ENCODE measurements around the gene DUOX2.
"Not testable (repeated sequence)": the region's sequence is repeated elsewhere in the genome, so short reads cannot be mapped to it uniquely, and the experiment has no call there.

Gene DUOX2

DNA sequence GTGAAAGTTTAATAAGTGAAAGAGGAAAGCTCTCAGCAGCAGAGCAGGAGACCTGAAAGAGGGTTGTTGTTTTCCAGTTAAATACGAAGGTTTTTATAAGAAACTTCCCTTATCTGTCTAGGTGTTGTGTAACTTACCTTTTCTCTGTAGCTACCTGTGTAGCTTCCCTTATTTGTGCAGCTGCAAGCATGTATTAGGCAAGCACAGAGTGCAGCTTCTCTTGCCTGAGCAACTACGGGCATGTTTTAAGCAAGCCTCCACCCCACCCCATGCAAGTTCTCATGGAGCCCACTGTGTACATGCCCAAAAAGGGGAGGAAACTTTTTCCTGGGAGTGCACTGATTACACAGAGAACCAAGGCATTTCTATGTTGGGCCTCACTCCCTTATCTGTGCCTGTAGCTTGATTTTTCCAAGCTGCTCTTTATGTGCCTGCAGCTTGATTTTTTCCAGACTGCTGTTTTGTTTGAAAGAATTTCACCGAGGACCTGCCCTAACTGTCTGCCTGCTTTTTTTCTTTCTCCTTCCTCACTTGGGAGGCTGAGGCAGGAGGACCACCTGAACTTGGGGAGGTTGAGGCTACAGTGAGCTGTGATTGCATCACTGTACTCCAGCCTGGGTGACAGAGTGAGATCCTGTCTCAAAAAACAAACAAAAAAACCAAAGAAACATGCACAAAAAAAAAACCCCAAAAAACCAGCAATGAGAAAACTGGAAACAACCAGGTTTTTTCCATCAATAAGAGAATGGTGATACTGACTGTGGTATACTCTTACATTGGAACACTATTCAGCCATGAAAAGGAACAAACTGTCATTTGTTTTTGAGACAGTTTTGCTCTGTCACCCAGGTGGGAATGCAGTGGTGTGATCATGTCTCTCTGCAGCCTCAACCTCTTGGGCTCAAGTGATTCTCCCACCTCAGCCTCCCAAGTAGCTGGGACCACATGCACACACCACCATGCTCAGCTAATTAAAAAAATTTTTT, 55.0 kb downstream of the DUOX2 start:
- DNase-seq, result not testable (repeated sequence)

DNA sequence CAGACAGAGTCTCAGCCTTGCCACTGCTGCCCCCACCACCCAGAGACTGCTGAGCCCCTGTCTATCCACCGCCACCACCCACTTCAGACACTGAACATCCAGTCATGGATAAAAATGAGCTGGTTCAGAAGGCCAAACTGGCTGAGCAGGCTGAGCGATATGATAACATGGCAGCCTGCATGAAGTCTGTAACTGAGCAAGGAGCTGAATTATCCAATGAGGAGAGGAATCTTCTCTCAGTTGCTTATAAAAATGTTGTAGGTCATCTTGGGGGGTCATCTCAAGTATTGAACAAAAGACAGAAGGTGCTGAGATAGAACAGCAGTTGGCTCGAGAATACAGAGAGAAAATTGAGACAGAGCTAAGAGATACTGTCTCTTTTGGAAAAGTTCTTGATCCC, 61.3 kb downstream of the DUOX2 start:
- not testable (repeated sequence) for DNase-seq

DNA sequence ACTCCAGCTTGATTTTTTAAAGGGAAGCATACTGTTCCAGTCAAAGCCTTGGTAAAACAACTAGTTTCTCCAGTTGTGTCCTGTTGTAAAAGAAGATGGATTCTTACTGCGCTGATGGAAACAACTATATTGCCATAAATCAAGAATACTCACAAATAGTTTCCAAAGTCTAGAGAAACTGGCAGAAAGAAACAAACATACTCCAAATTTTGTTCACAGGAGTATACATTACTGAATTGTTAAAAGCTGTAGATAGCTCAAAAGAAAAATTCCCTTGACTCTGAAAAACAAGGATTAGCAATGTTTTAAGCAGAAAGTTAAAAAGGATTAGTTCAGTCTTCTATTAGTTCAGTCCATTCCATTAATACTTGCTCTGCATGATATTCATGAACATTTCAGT, 63.4 kb downstream of the DUOX2 start:
- no peak for DNase-seq

DNA sequence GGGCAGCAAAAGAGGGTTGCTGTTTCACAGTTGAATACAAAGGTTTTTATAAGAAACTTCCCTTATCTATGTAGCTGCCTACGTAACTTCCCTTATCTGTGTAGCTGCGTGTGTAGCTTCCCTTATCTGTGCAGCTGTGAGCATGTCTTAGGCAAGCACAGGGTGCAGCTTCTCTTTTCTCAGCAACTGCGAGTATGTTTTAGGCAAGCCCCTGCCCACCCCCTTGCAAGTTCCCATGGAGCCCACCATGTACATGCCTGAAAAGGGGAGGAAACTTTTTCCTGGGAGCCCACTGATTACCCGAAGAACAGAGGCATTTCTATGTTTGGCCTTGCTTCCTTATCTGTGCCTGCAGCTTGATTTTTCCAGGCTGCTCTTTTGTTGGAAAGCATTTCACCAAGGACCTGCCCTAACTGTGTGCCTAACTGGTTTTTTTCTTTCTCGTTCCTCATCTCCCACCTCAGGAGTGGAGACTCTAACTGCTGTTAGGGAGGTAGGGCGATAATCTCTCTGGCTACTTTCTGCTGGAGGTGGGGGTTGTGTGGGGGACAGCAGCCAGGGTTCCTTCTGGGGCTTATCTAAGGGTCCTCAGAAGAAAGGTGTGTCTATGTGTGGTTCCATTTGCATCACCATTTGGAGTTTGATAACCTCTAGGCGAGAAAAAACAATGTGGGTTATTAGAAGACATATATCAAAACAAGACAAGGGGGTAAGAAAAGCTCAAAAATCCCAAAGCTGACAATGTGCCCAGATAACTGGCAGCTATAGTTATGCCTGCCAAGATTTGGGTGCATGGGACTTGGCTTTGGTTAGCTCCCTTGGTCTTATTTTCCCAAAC, 65.0 kb downstream of the DUOX2 start:
- DNase-seq, result no peak

DNA sequence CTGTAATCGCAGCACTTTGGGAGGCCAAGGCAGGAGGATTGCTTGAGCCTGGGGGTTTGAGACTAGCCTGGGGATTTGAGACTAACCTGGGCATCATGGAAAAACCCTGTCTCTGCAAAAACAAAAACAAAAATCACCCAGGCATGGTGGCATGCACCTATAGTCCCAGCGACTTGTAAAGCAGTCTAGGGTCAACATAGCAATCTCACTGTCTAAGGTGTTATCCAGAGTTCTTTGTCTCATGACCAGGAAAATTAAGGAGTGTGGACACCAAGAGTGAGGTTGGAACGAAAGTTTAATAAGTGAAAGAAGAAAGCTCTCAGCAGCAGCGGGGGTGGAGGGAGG, 65.6 kb downstream of the DUOX2 start:
- not testable (repeated sequence) for DNase-seq

DNA sequence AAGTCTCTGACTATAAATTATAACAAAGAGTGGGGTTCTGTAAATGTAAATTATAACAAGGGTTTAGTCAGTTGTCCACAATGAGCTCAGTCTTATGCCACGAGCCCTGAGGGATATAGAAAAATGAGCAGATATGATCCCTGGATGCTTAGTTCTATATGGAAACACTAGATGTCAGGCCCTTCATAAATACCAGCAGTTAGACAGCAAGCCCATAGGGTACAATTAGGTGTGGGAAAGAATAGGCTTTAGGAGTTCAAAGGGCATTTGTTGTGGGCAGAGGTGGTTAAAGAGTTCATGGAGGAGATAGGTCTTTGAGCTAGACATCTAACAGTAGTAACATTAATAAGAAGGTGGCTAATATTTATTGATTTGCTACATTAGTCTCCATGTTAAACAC, 69.7 kb downstream of the DUOX2 start:
- DNase-seq, result not testable (repeated sequence)

DNA sequence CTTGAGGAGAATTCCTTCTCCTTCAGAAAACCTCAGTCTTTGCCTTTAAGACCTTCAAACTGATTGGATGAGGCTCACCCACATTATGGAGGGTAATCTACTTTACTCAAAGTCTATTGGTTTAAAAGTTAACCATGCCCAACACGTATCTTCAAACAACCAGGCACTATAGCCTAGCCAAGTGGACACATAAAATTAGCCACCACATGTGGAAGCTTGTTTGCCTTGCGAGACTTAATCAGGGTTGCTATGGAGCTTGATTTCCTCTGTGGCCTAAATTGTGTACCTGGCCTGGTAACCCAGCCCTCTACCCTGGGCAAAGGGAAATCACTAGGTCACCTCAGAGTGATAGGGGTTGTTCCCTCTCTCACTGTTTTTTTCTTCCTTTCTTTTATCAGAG, 71.1 kb downstream of the DUOX2 start:
- not testable (repeated sequence) for DNase-seq
